Breast epithelium (tissue), 4 donors: Measurements from ENCODE around the gene FRMPD2. TPM values are rescaled to one million over a fixed set of nuclear protein-coding genes. Genes with fewer than 3 reads are reported as not detected.
"Not testable (repeated sequence)": the region's sequence is repeated elsewhere in the genome, so short reads cannot be mapped to it uniquely, and the experiment has no call there.

Experiments
- DNase-seq, 2 donors: peaks; one replicate each; pipeline ENCODE4 v3.0.0-alpha.2; 2019; ENCODE audit warnings: low spot score in 2 of 2
- H3K27ac ChIP-seq, 2 donors: fragments of 200-600 bp; sonication (generic) in 1 of 2; one replicate each; pipeline ENCODE4 v1.5.1; 2016 to 2019; ENCODE audit warnings: mild to moderate bottlenecking in 1 of 2
- H3K27me3 ChIP-seq, 2 donors: fragments of 200-600 bp; sonication (generic) in 1 of 2; one replicate each; pipeline versions ENCODE4 v1.5.1 to v1.6.0; 2017 to 2019; ENCODE audit warnings: control low read depth in 1 of 2, mild to moderate bottlenecking in 1 of 2
- H3K36me3 ChIP-seq: fragments of 200-600 bp; one replicate; pipeline ENCODE4 v1.5.1; 2019
- H3K4me1 ChIP-seq, 2 donors: fragments of 200-600 bp; sonication (generic); one replicate each; pipeline ENCODE4 v1.5.1; 2016 to 2019; ENCODE audit warnings: control low read depth in 1 of 2
- H3K4me3 ChIP-seq, 3 donors: fragments of 200-600 bp; sonication (generic); 1 replicate in 2 of 3; 2 replicates in 1 of 3; pipeline ENCODE4 v1.5.1; 2016 to 2019; ENCODE audit warnings: mild to moderate bottlenecking in 3 of 3, moderate library complexity in 2 of 3
- H3K9me3 ChIP-seq, 2 donors: fragments of 200-600 bp; sonication (generic) in 1 of 2; one replicate each; pipeline ENCODE4 v1.5.1; 2016 to 2019; ENCODE audit warnings: control low read depth in 1 of 2
- intact Hi-C: fragments of 100-400 bp; cut with DNase I; formaldehyde crosslinking; loops from one replicate; pipeline ENCODE4 v1.15.1; 2023; ENCODE audit warnings: low total_unique reads
- total RNA-seq, 3 donors: library from RNA; depleted of rRNA; stranded (reverse); fragments of >200 nt; gene quantifications; one replicate each; pipeline ENCODE4 v1.1.0, GENCODE V29; 2016

FRMPD2 gene
- total RNA-seq, 3 donors from 2014 or later = 1.9 to 4.6 TPM; not detected in 1

DNA sequence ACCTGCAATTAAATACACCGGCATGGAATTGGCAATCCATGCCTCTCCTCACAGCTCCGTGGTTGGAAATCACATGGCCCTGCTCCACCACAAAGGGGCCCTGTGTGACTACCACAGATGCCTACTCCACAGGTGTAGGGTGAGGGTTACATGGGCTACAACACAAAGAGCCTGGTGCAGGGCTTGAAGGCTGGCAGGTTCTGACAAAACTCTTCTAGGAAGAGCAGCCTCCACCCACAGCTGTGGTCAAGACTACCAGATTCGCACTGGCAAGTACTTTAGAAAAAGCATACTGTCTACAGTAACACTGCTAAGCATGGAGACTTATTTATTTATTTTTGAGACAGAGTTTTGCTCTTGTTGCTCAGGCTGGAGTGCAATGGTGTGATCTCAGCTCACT, 126.9 kb downstream of the FRMPD2 start:
- H3K4me3 ChIP-seq, DNase-seq, H3K9me3 ChIP-seq, H3K4me1 ChIP-seq, H3K36me3 ChIP-seq, intact Hi-C loops, H3K27me3 ChIP-seq, H3K27ac ChIP-seq: not testable (repeated sequence)

DNA sequence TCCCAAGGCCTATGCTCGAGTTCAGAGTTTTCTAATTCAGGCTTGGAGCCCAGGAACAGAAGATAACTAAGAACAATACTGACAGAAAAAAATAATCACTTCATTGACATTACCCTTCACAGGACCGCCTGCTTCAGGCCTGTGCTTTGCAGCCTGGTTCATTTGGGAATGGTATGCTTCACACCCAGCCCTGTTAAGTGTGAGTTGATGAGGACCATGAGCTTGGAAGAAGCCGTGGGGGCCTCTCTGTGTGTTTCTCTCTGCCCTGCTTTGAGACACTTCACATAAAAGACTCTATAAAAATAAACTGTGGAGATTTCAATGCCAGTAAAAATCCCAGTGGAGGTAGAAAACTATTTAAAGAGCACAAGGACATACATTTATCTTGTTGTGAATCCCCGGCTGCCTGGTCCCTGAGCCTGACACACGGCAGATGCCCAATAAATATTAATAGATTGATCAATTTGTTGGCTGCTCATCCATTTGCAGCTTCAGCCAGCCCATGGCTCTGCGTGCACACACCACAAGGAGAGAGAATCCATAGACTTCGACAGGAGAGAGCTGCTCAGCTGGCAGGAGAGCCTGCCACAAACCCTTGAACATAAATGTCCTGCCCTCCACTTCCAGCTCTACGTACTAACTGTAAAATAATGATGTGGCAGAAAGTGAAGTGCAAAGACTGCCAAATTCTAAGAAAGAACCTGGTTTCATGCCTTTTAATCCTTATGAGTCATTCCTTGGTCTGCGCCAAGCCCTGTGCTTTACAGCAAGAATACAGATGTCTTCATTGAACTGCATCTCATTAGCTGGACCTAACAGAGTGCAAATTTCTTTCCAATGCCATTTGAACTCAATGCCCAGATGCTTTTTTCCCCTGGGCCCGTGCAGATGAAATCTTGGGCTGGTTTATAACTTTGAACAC, 130.5 kb downstream of the FRMPD2 start:
- H3K27me3 ChIP-seq, H3K9me3 ChIP-seq, DNase-seq, H3K36me3 ChIP-seq, H3K4me3 ChIP-seq, intact Hi-C loops, H3K4me1 ChIP-seq, H3K27ac ChIP-seq: not testable (repeated sequence)

DNA sequence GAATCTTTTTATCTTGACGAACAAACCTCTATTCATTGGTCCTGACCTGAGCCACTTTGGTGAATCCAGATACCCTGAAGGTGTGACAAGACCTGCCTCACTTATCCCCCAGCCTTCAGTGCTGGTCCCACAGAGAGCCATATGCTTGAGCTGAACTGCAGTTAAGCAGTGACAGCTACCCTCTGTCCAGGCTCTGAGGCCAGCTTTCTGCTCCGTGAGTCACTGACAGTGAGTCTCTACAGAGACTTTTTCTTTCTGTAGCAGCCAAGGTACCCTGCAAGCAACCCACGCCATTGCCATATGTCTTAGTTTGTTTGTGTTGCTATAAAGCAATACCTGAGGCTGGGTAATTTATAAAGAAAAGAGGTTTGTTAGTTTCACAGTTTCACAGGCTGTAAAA, 133.5 kb downstream of the FRMPD2 start:
- H3K27me3 ChIP-seq, H3K4me1 ChIP-seq, DNase-seq, intact Hi-C loops, H3K27ac ChIP-seq, H3K9me3 ChIP-seq, H3K36me3 ChIP-seq, H3K4me3 ChIP-seq: not testable (repeated sequence)

DNA sequence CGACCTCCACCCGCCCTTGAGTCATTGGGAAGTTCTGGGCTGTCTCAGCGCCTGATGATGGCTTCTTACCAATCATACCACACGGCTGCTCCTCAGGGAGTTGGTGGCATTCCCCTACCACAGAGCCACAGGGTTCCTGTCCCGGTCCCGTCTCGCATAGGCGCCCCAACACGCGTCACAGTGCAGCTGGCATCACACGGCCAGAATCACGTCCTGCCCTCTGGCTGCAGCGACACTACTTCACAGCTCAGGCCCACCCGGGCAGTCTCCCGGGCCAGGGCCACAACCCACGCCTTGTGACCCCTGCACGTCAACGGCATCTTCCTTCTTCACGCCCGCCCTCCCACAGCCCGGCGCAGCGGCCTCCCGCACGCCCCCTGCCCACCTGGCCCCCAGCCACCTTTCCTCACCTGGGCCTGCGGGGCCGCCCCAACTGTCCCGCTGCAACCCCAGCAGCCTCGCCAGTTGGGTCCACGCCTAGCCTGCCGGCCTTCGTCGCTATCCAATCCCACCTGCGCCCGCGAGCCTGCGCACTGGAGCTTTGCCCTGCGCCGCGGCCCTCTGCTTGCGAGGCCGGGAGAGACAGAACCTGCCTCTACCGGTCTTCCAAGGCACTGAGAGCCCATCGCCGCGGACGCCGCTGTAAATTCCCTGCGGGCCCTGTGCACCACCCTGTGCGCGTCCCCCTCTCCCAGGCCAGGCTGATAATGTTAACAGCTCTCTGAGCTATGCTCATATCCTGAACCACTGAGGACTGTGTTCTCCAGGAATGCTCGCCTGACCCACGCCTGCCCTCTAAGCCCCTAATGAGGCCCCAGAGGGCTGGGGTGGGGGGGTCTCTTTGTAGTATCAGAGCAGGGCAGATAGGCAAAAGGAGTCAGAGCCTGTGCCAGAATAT, 134.3 kb downstream of the FRMPD2 start:
- intact Hi-C loops, H3K9me3 ChIP-seq, H3K27ac ChIP-seq, H3K27me3 ChIP-seq, H3K36me3 ChIP-seq, DNase-seq, H3K4me1 ChIP-seq, H3K4me3 ChIP-seq: not testable (repeated sequence)

DNA sequence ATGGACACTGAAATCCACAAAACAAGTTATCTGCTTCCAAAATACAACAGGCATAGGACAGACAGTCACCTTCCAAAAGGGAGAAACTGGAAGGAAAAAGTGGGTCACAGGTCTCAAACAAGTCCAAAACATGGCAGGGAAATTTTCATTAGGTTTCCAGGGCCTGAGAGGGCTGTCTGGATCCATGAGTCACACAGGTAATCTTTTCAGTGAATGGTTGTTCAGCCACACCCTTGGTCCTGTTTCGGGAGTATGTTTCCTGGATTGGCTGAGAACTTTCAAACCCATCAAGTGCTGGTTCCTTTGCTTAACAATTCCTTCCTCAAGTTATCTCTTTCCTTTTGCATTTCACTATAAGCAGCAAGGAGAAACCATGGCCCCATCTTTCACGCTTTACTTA, 145.5 kb downstream of the FRMPD2 start:
- intact Hi-C loops, H3K9me3 ChIP-seq, H3K36me3 ChIP-seq, DNase-seq, H3K4me1 ChIP-seq, H3K27me3 ChIP-seq, H3K4me3 ChIP-seq, H3K27ac ChIP-seq: not testable (repeated sequence)

DNA sequence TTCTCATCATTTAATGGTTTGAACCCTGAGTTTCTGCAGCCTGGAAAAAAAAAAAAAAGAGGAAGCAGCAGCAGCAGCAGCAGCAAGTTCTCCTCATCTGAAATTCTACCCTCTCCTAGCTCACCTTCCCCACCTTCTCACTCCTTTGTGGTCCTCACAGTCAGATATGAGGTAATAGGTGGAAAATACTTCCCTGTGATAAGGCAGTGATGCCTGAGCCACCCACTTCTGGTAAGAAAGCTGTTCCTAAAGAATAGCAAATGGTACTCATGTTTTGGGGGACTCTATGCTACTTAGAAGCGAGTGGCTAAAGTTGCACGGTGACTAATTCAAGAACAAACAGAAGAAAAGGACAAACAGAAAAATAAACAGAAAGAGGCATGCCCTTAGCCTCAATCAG, 148.2 kb downstream of the FRMPD2 start:
- H3K9me3 ChIP-seq, H3K4me3 ChIP-seq, DNase-seq, intact Hi-C loops, H3K4me1 ChIP-seq, H3K27me3 ChIP-seq, H3K36me3 ChIP-seq, H3K27ac ChIP-seq: not testable (repeated sequence)

DNA sequence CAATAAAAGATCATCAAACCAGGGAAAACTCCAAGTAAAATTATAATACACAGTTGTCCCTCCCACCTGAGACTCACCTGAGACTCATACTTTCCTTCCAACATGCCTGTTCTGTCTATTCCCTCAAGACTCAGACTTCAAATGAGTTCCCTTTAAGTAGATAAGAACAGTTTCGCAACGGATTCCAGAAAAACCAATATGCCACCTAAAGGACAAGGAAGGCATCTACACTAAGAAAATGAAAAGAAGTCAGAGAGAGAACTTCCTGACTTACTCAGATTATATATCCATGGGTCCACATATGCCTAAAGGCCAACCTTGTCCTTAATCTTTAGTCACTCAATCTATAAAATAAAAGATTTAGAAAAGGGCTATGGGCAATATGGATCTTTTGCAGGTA, 148.9 kb downstream of the FRMPD2 start:
- H3K4me3 ChIP-seq, H3K9me3 ChIP-seq, H3K27ac ChIP-seq, H3K4me1 ChIP-seq, intact Hi-C loops, H3K36me3 ChIP-seq, DNase-seq, H3K27me3 ChIP-seq: not testable (repeated sequence)

DNA sequence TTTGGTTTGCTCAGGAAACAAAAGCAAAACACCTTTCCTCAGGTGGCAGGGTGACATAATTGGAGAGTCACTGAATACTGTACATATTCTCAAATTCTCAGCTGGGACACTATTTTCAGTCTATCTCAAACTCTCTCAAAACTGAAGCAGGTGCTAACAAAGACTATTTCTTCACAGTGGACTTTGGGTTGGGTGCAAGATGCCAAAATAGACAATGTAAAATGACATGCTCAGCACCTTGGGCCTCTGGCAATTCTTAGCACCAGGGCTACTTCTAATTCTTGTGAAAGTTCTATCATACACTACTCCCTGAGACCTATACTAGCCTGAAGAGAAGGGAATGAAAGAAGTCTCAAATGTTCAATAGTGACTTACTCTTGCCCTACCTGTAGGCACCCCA, 151.9 kb downstream of the FRMPD2 start:
- H3K36me3 ChIP-seq, intact Hi-C loops, H3K9me3 ChIP-seq, DNase-seq, H3K4me1 ChIP-seq, H3K27me3 ChIP-seq, H3K4me3 ChIP-seq, H3K27ac ChIP-seq: not testable (repeated sequence)

DNA sequence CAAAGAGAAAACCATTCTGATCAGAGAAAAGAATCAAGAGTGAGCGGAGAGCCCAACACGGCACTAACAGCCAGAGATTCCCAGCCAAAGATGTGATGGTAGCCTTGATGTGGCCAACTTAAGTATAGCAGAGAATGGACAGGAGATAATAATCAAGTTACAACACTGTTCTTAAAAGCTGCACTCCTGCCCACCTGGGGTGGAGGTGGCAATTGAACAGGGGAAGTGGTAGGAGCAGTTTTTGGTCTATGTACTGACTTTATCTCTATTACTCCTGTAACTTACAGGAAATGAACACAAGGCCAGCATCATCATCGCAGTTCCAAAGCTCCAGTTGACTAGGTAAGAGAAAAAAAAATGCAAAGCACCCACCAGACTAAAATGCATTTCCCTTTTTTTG, 164.2 kb downstream of the FRMPD2 start:
- intact Hi-C loops, H3K4me3 ChIP-seq, H3K36me3 ChIP-seq, H3K4me1 ChIP-seq, H3K27ac ChIP-seq, H3K27me3 ChIP-seq, H3K9me3 ChIP-seq, DNase-seq: not testable (repeated sequence)

Other genes starting within 250 kb of the FRMPD2 start
- 100 to 1,000 TPM in 1 of 3 donors, 10 to 100 TPM in 2; 52.5 to 108 (median 74.1) TPM for gene MAPK8, start 32.0 kb upstream of the FRMPD2 start, total RNA-seq